Endothelial cell (in vitro differentiated cells): ENCODE data around the gene ZNF429. TPM values are rescaled to one million over a fixed set of nuclear protein-coding genes. Genes with fewer than 3 reads are reported as not detected.

Experiments
- DNase-seq: peaks from one replicate; pipeline ENCODE4 v3.0.0; 2021; ENCODE audit warnings: low spot score
- H3K27ac Mint-ChIP-seq: one replicate; pipeline ENCODE4 v1.8.0; 2021; ENCODE audit warnings: mixed read lengths, inconsistent platforms; ENCODE audit not compliant: unreplicated experiment
- H3K27me3 Mint-ChIP-seq: one replicate; pipeline ENCODE4 v1.8.0; 2021; ENCODE audit warnings: mild to moderate bottlenecking, moderate library complexity, mixed read lengths, inconsistent platforms; ENCODE audit not compliant: unreplicated experiment
- H3K36me3 Mint-ChIP-seq: one replicate; pipeline ENCODE4 v1.8.0; 2021; ENCODE audit warnings: mild to moderate bottlenecking, low read depth, mixed read lengths, inconsistent platforms; ENCODE audit not compliant: unreplicated experiment
- H3K4me1 Mint-ChIP-seq: one replicate; pipeline ENCODE4 v1.8.0; 2021; ENCODE audit warnings: mild to moderate bottlenecking, mixed read lengths, inconsistent platforms; ENCODE audit not compliant: unreplicated experiment
- H3K4me3 Mint-ChIP-seq: one replicate; pipeline ENCODE4 v1.8.0; 2021; ENCODE audit warnings: mild to moderate bottlenecking, mixed read lengths, inconsistent platforms; ENCODE audit not compliant: unreplicated experiment
- H3K9me3 Mint-ChIP-seq: one replicate; pipeline ENCODE4 v1.8.0; 2021; ENCODE audit warnings: mixed read lengths, inconsistent platforms; ENCODE audit not compliant: unreplicated experiment
- total RNA-seq: library from RNA; stranded (reverse); fragmentation: NEBNext Ultra II Directional; extraction: Animal tissue kit (Norgen Biotek cat#: 25700); gene quantifications from one replicate; pipeline ENCODE4 v1.2.1, GENCODE V29; 2021; ENCODE audit not compliant: unreplicated experiment
- TF ChIP-seq, protein P1 (sequence below): fragments of 200-600 bp; sonication (generic); IDR thresholded peaks from one replicate; pipeline ENCODE4 v1.5.0; 2021; ENCODE audit warnings: antibody characterized with exemption; ENCODE audit not compliant: unreplicated experiment

ZNF429 gene
- total RNA-seq, 1 donor from 2014 or later = 14.1 TPM

DNA sequence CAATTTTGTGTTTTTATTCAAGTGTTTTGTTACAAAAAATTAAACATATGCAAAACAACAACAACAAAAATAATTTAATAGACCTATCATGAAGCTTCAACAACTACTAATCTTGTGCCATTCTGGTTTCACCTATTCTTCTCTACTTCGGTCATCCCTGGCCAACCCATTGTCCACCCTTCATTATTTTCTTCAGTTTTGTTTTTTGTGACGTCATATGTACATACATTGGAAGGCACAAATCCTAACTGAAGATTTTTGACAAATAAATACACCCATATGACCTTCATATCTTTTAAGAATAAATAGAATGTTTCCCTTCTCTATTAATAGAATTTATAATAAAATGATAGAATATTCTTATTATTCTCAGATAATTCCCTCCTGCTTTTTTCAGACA is 69.2 kb downstream of the ZNF429 start:
- Mint-ChIP-seq H3K27me3 (no peaks in the 10 kb centered on the region), H3K27ac (no peak overlapping the region), H3K4me1 (no peaks in the 10 kb centered on the region), H3K4me3 (no peak overlapping the region), H3K9me3 (peaks cover 6% of the 10 kb centered on the region), H3K36me3 (no peaks in the 10 kb centered on the region)
- DNase-seq = no peak
- TF ChIP-seq, protein P1, sequence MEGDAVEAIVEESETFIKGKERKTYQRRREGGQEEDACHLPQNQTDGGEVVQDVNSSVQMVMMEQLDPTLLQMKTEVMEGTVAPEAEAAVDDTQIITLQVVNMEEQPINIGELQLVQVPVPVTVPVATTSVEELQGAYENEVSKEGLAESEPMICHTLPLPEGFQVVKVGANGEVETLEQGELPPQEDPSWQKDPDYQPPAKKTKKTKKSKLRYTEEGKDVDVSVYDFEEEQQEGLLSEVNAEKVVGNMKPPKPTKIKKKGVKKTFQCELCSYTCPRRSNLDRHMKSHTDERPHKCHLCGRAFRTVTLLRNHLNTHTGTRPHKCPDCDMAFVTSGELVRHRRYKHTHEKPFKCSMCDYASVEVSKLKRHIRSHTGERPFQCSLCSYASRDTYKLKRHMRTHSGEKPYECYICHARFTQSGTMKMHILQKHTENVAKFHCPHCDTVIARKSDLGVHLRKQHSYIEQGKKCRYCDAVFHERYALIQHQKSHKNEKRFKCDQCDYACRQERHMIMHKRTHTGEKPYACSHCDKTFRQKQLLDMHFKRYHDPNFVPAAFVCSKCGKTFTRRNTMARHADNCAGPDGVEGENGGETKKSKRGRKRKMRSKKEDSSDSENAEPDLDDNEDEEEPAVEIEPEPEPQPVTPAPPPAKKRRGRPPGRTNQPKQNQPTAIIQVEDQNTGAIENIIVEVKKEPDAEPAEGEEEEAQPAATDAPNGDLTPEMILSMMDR = no peak

DNA sequence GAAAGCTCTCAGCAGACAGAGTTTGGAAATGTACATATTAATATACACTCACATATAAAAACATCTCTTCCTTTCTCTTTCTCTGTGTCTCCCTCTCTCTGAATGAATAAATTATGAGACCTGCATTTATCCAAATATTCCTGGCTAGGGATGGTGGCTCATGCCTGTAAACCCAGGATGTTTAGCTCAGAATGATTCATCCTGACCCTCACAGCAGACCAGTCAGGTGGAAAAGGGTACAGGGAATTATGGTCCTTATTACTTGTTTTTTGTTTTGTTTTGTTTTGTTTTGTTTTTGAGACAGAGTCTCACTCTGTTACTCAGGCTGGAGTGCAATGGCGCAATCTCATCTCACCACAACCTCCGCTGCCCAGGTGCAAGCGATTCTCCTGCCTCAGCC is 71.1 kb downstream of the ZNF429 start:
- Mint-ChIP-seq H3K4me3 (no peak overlapping the region), H3K4me1 (no peaks in the 10 kb centered on the region), H3K27ac (no peak overlapping the region), H3K27me3 (no peaks in the 10 kb centered on the region), H3K9me3 (peaks cover 6% of the 10 kb centered on the region), H3K36me3 (no peaks in the 10 kb centered on the region)
- no peak for DNase-seq
- TF ChIP-seq, protein P1 = no peak

DNA sequence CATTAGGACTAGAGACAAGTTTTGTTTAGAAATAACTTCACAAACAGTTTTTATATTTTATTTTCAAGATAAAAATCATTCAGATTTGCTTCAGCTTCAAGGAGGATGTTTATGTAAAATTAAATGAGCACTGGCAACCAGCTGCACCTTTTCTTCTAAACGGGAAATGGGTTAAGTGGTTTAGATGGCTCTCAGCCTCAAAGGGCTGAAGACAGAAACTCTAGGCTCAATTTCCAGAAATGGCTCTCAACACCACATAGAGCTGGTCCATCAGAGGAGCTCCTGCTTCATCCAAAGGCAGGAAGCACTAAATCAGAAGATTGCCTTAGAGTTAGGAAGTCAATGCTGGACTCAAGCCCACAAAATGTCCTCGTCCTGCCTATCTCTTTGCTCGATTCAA is 74.7 kb downstream of the ZNF429 start:
- H3K9me3 Mint-ChIP-seq = peaks cover 6% of the 10 kb centered on the region
- H3K4me1 Mint-ChIP-seq = no peaks in the 10 kb centered on the region
- H3K36me3 Mint-ChIP-seq = peaks cover 8% of the 10 kb centered on the region
- H3K27me3 Mint-ChIP-seq = peaks cover 5% of the 10 kb centered on the region
- H3K4me3 Mint-ChIP-seq = no peak overlapping the region
- DNase-seq = no peak
- TF ChIP-seq, protein P1 = no peak
- H3K27ac Mint-ChIP-seq = no peak overlapping the region

DNA sequence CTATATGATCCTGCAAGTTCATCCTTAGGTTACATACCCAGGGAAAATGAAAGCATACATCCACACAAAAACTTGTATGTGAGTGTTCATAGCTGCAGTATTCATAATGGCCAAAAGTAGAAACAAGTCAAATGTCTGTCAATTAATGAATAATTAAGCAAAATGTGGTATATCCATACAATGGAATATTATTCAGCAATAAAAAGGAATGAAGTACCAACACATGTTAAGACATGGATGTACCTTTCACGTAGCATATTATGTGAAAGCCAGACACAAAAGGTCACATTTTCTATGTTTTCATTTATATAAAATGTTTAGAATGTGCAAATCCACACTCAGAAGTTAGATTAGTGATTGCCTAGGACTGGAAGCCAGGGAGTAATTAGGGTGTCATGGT is 75.4 kb downstream of the ZNF429 start:
- Mint-ChIP-seq H3K4me1 (no peaks in the 10 kb centered on the region), H3K4me3 (no peak overlapping the region), H3K9me3 (peaks cover 6% of the 10 kb centered on the region), H3K36me3 (peaks cover 8% of the 10 kb centered on the region), H3K27ac (no peak overlapping the region), H3K27me3 (peaks cover 7% of the 10 kb centered on the region)
- TF ChIP-seq, protein P1 = no peak
- no peak for DNase-seq

DNA sequence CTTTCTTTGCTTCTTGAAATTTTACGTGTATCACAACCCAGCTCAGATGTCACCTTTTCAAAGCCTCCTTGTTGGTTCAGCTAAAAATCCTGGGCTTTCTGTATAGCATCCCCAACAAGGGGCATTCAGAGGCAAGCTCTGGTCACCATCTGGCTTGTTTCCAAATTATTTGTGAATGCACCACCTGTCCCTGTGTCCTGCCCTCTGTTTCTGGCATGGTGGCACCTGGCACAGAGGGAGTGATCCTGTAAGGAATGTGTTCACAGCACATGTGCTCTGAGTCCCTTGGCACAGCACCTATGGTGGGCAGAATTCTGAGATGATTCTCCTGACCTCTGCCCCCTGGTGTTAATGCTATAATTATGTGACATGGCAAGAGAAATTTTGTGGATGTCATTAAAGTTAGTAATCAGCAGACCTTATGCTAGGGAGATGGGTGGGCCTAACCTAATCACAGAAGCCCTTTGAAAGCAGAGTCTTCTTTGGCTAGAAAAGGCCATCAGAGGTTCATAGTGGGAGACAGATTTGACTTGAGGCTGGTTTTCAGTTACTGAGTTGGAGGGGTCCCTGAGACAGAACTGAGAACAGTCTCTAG is 76.3 kb downstream of the ZNF429 start:
- Mint-ChIP-seq H3K9me3 (peaks cover 6% of the 10 kb centered on the region), H3K4me1 (no peaks in the 10 kb centered on the region), H3K4me3 (no peak overlapping the region), H3K36me3 (peaks cover 8% of the 10 kb centered on the region), H3K27ac (no peak overlapping the region), H3K27me3 (peaks cover 7% of the 10 kb centered on the region)
- DNase-seq = no peak
- TF ChIP-seq, protein P1 = no peak
